GM20431 (cell line): ENCODE data around the gene ARID1A.

Experiments used
- in situ Hi-C: fragments of 300-500 bp; cut with MseI, MboI; formaldehyde crosslinking; loops from one replicate; pipeline ENCODE4 v1.15.0; 2020; ENCODE audit warnings: low sequenced_read_pairs; ENCODE audit not compliant: unreplicated experiment

ARID1A gene

DNA sequence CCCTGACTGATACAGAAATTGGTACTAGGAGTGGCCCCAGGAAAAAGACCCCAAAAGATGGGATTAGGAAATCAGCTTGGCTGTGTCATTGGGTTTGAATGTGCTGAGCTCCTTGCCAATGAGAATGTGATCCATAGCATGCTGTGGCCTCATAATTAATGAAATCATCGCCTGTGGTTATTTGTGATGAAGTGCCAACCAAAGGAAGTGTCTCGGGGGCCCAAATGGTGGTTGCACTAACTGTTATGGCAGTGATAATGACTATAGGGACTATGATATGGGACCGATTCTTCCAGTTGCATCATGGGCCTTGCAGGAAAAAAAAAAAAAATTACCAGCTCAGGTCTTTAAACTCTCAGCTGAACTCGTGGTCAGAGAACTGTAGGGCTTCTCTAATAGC, 115.2 kb downstream of the ARID1A start:
- in situ Hi-C loops = no loop called here

DNA sequence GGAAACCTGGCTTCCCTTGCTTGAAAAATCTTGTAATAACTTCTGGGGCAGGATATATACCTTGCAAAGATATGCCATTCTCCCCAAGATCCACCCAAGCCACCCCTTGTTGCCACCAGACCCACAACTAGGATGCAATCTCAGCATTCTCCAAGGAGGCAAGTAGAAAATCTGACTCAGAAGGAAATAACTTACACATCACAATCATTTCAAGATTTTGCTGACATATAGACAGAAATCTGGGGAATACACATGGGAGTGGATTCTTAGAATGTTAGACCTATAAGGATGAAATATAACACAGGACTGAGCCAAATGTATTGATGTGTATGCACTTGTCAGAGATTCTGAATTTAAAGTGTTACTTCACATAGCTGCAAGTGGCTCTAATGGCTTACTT, 115.9 kb downstream of the ARID1A start:
- in situ Hi-C loops = no loop called here

DNA sequence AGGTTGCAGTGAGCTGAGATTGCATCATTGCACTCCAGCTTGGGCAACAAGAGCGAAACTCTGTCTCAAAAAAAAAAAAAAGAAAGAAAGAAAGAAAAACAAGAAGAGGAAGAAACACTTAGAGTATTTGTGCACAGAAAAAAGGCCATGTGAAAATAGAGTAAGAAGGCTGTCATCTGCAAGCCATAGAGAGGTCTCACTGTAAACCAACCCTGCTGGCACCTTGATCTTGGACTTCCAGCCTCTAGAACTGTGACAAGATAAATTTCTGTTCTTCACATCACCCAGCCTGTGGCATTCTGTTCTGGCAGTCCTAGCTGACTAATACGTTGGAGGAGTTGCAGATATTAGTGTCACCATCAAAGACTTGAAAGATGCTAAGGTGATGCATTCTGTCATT, 118.6 kb downstream of the ARID1A start:
- in situ Hi-C loops = no loop called here

DNA sequence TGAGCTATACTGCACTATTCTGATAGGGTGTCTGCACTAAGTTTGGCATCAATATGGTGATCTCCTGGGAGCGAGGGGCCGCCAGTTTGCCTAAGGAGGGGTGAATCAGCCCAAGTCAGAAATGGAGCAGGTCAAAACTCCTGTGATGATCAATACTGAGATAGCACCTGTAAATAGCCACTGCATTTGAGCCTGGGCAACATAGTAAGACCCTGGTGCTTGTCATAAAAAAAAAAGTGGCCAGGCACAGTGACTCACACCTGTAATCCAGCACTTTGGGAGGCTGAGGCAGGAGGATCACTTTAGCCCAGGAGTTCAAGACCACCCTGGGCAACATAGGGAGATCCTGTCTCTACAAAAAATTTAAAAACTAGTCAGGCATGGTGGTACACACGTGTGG, 119.1 kb downstream of the ARID1A start:
- in situ Hi-C loops = no loop called here

DNA sequence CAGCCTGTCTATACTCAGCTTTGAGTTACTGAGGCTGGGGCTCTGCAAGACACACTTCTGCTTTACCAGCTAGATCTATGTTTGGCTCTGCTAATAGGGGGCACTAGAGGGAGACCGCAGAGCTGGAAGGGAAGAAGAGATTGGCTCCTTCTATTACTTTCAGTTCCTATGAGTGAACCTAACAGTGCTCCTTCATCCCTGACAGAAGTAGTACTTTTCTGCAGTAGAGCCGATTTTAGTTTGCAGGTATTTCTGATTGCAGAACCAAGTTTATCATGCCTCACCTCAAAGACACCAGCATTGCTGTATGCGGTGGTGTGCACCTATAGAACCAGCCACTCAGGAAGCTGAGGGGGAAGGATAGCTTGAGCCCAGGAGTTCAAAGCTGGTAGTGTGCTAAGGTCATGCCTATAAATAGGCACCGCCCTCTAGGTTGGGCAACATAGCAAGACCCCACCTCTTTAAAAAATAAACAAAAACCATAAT, 125.0 kb downstream of the ARID1A start:
- in situ Hi-C loops = no loop called here

DNA sequence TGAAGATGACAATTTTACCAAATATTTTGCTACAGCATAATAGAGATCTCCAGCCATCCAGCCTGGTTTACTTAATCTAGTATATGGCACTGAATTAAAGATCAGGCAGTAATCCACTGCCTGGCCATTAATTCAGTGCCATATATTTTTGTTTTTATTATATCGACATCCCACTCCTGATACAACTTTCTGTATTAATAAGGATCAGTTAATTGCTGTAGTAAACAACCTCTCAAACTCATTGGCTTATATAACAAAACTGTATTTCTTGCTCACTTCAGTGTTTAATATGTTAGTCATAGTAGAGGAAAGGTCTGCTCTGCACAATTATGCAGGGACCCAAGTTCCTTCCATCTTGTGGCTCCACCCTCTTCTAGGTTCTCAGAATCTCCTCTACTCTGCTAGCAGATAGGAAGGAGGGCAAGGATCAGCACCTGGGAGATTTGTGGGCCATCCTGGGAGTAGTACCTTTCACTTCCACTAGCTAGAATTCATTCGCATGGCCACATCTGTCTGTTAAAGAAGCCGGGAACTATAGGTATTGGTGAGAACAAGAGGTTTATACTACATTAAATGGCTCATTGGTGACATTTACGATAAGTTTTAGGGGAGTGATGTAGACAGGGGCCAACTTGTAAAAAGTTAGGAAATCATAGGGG, 127.1 kb downstream of the ARID1A start:
- in situ Hi-C loops = no loop called here

DNA sequence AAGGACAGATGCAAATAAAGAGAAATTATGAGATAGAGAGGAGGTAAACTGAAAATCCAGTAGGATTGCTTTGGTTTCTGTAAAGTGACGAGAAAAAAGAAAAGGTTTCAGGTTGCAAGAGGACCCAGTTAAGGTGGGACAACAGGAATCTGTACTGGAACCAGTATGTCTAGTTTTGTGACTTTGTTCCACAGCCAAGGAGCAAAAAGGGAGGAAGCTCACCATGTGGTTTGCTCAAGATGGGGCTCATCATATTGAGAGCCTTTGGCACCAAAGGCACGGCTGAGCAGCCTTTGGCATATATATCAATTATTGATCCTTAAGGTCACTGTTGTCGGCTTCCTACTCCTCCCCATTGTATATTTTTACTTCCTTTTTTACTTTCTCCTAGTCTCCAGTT, 128.9 kb downstream of the ARID1A start:
- in situ Hi-C loops = no loop called here

DNA sequence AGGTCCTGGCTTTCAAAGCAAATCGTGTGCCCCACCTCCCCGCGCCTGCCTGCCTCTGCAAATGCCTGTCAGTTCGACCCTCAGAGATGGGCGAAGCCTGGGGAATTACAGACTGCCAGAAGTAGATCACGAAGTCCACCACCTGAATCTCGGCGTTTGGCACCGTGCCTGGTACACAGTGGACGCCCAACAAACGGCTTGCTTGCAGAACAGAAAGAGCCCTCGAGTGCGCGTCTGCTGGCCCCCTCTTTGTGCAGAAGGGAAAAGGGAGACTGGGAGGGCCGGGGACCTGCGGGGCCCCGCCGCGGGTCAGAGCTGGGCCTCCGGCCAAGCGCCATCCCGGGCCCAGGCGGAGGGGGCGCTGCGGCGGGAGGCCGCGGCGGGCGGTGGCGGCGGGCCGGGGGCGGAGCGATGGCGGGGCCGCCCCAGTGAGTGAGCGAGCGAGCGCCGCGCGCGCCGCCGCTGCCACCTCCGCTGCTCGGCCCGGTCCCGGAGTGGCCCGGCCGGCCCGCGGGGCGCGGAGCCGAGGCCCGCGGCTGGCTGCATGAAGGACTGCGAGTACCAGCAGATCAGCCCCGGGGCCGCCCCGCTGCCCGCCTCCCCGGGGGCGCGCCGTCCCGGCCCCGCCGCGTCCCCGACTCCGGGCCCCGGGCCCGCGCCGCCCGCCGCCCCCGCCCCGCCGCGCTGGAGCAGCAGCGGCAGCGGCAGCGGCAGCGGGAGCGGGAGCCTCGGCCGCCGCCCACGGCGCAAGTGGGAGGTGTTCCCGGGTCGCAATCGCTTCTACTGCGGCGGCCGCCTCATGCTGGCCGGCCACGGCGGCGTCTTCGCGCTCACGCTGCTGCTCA, 130.7 kb downstream of the ARID1A start, which contains the start of gene ZDHHC18:
Gene ZDHHC18 (plus strand): TSS at position 428 of the 845 bp plus-strand sequence. CDS start 117 bp downstream, at position 545.
- in situ Hi-C loops = no loop called here

DNA sequence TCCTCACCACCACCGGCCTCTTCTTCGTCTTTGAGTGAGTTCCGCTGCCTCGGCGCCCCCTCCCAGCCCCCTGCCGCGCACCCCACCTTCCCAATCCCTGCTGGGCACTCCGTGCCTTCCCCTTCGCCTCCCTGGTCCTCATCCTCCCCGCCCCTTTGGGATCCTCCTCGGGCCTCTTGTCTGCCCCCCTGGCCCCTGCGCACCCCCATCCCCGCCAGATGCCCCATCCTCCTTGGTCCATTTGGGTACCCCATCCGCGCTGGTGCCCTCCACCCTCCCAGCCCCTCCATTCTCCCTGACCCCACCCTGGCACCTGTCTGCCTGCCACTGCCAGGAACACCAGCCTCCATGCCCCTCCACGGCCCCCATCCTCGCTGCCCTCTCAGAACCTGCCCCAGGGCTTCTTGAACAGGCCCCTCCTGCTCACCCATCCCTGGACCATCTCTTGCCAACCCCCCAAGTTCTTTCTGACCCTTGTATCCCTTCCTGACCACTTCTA, 131.3 kb downstream of the ARID1A start:
- in situ Hi-C loops = no loop called here

DNA sequence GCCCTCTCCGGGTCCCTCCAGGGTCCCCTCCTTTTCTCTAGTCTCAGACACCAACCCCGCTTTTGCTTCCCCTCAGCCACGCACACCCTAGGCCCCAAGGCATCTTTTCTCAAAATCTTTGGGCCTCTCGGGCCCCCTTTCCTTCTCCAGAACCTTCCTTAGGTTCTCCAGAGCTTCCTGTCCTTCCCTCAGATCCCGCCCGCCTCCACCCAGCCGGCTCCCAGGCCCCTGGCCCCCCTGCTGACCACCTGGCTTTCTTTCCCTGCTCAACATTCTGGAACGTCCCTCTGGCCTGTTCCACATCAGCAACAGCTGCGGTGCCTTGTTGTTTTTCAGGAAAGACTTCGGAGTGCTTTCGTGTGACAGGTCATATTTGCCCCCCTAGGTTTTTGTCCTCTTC, 131.8 kb downstream of the ARID1A start:
- in situ Hi-C loops = no loop called here

DNA sequence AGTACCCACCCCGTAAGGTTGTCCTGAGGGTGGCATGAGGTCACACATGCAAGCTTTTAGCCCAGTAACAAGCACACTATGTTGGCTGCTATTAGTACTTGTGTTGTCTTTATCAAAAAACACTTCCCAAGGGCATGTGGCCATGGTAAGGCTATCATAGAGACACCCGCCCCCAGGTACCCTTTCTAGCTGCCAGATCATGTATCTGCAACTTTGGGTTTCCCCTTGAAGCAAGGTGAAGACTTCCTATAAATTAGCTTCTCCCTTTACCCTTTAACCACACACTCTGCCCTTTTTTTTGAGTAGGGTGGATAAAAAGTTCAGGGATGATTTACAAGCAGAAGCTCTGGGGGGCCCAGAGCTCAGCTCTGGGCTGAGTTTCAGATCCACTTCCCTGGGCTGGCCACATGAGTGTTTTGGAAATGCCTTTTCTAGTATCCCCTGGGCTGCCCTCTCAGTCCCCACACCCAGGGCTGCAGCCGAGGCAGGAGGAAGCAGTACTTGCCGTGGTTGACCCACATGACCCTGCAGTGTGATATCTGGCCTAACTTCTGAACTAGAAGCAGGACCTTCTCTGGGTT, 132.7 kb downstream of the ARID1A start:
- in situ Hi-C loops = no loop called here

DNA sequence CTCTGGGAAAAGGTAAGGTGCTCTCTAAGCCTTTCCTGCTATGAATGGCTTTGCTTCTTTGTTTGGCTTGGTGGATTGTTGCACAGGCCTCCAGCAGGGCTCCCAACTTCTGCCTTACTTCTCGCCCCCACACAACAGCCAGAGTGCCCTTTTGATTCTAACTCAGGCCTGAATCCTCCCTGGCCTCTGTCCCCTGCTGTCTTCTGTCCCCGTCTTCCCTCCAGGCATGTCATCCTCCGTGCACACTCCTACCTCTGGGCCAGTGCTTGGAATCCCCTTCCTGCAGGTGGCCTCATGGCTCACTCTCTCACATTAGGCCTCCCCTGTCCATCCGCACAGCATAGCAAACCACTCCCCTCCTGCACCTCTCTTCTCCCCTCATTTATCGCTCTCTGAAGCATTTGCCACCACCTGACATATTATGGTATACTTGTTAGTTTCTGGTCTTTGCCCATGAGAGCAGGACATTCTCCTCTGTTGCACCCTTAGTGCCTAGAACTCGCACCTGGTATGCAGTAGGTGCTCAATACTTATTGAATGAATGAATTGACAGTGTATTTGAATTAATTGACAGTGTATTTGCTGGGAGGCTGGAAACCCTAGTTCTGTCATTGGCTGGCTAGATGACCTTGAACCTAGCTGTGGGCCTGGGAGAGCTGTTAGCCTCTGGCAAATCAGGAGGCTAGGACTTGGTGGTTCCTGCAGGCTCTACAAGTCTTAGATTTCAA, 133.5 kb downstream of the ARID1A start:
- in situ Hi-C loops = no loop called here

DNA sequence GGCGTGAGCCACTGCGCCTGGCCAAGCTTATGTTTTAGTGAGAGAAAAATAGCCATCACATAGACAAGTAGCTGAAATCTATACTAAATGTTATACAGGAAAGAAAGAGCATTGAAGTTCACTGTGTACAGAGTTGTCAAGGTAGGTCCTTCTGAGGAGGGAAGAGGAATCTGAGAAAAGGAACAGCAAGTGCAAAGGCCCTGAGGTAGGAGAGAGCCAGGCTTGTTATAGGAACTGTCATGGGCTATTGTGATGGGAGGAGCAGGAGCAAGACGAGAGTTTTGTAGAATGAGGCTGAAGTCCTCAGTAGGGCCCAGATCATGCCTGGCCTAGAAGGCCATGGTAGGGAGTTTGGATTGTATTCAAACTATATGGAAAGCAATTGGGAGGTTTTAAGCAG, 135.2 kb downstream of the ARID1A start:
- in situ Hi-C loops = no loop called here
